Measurements from ENCODE around the gene CD79A. TPM values are rescaled to one million over a fixed set of nuclear protein-coding genes. Genes with fewer than 3 reads are reported as not detected.

CD79A gene
- total RNA-seq, 3 donors from 2014 or later: 2.7 to 7.3 (median 3.9) TPM

DNA sequence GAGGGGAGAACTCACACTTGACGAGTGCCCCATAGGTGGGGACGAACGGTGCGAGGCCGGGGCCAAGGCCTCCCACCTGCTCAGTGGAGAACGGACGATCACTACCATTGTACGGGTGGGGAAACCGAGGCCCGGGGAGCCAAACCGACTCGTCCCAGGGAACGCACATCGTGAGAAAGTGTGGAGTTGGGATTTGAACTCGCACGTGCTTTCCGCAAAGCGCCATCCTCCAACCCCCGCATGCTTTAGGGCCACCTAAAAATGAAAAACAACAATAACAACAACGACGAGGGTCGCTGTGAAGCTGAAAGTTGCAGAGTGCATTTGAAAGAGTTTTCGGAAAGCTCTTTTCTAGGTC lies 6.4 kb downstream of the CD79A start:
- H3K36me3 ChIP-seq (ENCODE audit: low read depth): no peaks in the 10 kb centered on the region
- TF ChIP-seq, protein P1, sequence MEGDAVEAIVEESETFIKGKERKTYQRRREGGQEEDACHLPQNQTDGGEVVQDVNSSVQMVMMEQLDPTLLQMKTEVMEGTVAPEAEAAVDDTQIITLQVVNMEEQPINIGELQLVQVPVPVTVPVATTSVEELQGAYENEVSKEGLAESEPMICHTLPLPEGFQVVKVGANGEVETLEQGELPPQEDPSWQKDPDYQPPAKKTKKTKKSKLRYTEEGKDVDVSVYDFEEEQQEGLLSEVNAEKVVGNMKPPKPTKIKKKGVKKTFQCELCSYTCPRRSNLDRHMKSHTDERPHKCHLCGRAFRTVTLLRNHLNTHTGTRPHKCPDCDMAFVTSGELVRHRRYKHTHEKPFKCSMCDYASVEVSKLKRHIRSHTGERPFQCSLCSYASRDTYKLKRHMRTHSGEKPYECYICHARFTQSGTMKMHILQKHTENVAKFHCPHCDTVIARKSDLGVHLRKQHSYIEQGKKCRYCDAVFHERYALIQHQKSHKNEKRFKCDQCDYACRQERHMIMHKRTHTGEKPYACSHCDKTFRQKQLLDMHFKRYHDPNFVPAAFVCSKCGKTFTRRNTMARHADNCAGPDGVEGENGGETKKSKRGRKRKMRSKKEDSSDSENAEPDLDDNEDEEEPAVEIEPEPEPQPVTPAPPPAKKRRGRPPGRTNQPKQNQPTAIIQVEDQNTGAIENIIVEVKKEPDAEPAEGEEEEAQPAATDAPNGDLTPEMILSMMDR (IDR thresholded peaks at IDR 0.05): no peak
- no peak for DNase-seq
- ATAC-seq: no peak
- intact Hi-C loops (cut with DNase I, micrococcal nuclease): no loop called here
- no peaks in the 10 kb centered on the region for H3K9me3 ChIP-seq
- H3K4me3 ChIP-seq: peak overlapping the region; percentile 93
- peaks cover 36% of the 10 kb centered on the region for H3K4me1 ChIP-seq (ENCODE audit: low read depth)

DNA sequence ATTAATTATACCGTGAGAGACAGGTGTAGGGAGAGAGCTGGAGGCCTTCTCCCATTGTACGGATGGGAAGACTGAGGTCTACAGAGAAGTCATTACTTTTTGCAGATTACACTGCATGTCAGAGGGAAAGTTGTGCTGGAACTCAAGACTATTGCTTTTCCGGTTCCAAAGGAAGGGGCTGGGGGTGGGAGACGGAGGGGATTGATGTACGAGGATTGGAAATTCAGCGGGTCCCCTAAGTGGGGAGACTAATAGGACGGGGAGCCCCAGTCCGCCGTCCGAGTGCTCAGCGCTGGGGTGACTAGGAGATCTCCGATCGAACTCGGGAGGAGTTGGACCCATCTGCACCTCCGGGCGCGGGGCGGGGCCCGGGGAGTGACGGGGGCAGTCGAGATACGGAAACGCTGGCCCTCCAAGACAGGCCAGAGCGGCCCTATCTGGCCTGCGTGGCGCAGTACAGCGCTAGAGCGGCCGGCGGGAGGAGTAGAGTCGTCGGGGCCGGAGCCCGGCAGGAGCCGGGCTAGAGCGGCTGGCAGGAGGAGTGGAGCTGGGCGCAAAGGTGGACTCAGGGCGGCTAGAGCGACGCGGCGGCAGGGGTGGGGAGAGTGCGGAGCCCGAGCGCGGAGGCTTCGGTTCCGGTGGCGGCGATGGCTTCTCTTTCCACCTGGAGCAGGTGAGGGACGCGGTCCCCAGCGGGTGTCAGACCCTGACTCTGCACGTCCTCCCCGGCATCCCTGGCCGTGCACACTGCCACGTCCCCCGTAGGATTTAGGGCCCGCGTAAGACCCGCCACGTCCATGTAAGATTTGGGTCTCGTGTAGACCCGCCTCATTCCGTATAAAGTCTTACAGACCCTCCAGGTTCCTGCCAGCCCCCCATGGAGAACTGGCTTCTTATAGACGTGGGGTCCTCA lies 7.0 kb downstream of the CD79A start:
- H3K4me3 ChIP-seq: peak overlapping the region; percentile 93
- intact Hi-C loops (cut with DNase I, micrococcal nuclease): no loop called here
- TF ChIP-seq, protein P1 (IDR thresholded peaks at IDR 0.05): no peak
- peak; percentile 94 to 99 (median 98) for DNase-seq
- peaks cover 36% of the 10 kb centered on the region for H3K4me1 ChIP-seq (ENCODE audit: low read depth)
- no peaks in the 10 kb centered on the region for H3K9me3 ChIP-seq
- H3K36me3 ChIP-seq (ENCODE audit: low read depth): no peaks in the 10 kb centered on the region
- peak; percentile 87 for ATAC-seq

DNA sequence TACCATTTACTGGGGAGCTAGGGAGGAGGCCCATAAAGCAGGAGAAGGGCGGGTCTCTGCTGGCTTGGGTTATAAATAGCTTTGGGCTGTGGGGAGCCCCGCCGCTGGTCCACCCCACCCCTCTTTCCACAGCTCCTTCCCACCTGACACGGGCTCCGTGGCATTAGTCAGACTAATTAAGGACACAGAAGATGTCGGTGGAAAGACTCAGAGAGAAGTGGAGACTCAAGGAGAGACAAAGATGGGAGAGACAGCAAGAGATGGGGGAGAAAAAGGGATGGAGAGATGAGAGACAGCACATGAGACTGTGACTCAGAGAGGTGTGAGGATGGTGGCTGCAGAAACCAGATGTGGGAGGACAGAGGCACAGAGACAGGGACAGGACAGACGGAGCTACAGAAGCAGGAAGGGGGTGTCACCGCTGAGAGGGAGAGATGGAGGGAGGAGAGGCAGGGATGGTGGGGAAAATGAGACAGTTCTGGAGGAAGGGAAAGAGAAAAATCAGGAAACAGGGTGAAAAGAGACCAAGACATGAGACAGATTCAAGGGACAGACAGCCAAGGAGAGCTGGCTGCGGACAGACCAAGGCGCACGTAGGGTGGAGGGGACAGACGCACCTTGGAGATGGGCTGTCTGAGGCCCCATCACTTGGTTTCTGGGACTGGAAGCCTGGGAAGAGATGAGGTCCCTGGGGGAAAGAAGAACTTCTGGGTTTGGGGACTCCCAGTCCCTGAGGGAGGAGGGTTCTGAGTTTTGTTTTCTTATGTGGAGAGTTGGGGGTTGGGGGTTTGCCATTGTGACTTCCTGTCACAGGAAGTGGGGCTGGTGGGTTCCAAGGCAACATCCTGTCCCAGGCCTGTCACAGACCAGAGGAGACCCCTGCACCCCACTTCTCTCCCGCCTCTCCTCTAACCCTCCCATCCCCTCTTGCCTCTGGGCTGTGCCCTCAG lies 10.0 kb downstream of the CD79A start:
- H3K9me3 ChIP-seq: no peaks in the 10 kb centered on the region
- ATAC-seq: peak; percentile 27
- intact Hi-C loops (cut with DNase I, micrococcal nuclease): no loop called here
- TF ChIP-seq, protein P1 (IDR thresholded peaks at IDR 0.05): no peak
- H3K4me3 ChIP-seq: no peak overlapping the region
- DNase-seq: no peak
- H3K4me1 ChIP-seq (ENCODE audit: low read depth): peaks cover 36% of the 10 kb centered on the region
- H3K36me3 ChIP-seq (ENCODE audit: low read depth): no peaks in the 10 kb centered on the region

DNA sequence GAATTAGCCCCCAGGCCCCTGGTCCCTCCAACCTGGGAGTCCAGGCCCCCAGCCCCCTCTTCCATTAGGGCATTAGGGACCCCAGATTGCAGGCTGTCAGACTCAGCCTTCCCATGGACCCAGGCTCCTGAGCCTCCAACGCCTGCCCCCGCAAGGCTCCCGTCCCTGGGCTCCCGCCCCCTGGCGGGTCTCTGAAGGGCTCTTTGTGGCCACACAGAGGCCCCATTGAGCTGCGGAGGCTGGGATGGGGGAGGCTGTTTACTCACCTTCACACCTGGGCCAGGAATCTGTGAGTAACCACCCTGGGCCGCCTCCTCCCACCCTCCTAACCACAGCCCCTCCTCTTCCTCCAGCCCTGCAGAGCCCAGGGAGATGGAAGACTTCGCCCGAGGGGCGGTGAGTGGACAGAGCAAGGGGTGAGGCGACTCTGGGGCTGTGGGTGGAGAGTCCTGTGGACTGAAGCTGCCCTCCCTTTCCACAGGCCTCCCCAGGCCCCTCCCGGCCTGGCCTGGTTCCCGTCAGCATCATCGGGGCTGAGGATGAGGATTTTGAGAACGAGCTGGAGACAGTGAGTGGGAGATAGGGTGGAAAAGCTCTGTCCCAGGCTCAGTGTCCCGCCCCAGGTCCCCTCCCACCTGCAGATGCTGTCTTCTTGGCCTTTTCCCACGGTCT lies 10.8 kb downstream of the CD79A start:
- H3K36me3 ChIP-seq (ENCODE audit: low read depth): no peaks in the 10 kb centered on the region
- peak; percentile 72 to 90 (median 78) for DNase-seq
- peak; percentile 61 for ATAC-seq
- H3K4me1 ChIP-seq (ENCODE audit: low read depth): peaks cover 33% of the 10 kb centered on the region
- intact Hi-C loops (cut with DNase I, micrococcal nuclease): no loop called here
- TF ChIP-seq, protein P1 (IDR thresholded peaks at IDR 0.05): no peak
- H3K9me3 ChIP-seq: no peaks in the 10 kb centered on the region
- H3K4me3 ChIP-seq: no peak overlapping the region

DNA sequence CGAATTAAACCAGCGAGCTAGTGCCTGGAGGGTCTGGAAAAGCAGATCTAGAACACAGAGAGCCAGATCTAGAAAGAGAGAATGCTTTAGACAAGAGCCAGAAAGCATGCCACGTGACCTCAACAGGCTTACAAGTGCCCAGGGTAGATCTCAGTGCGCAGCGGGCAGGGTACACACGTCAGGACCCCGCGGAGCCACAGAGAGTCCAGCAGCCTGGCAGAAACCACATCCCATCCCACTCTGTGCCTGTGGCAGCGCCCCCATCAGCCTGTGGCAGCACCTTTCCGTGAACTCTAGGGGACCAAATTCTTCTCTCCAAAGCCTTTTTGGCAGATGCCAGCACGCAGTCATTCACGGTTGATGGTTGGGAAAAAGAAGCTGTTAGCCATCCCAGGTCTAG lies 11.8 kb downstream of the CD79A start:
- Histone ChIP-seq H3K36me3 (ENCODE audit: low read depth) (no peaks in the 10 kb centered on the region), H3K4me3 (no peak overlapping the region), H3K9me3 (no peaks in the 10 kb centered on the region), H3K4me1 (ENCODE audit: low read depth) (peaks cover 33% of the 10 kb centered on the region)
- no peak for ATAC-seq
- intact Hi-C loops (cut with DNase I, micrococcal nuclease): no loop called here
- no peak for DNase-seq
- TF ChIP-seq, protein P1 (IDR thresholded peaks at IDR 0.05): no peak

All from mucosa of descending colon (tissue), 3 donors.